ENCODE results near the gene KRTAP5-2.
"Not testable (repeated sequence)": the region's sequence is repeated elsewhere in the genome, so short reads cannot be mapped to it uniquely, and the experiment has no call there.

The KRTAP5-2 gene

GRCh38 chr11:1595994-1596575 is 2.0 kb downstream of the KRTAP5-2 start:
- not testable (repeated sequence) for DNase-seq (ENCODE audit: low read depth)

DNA sequence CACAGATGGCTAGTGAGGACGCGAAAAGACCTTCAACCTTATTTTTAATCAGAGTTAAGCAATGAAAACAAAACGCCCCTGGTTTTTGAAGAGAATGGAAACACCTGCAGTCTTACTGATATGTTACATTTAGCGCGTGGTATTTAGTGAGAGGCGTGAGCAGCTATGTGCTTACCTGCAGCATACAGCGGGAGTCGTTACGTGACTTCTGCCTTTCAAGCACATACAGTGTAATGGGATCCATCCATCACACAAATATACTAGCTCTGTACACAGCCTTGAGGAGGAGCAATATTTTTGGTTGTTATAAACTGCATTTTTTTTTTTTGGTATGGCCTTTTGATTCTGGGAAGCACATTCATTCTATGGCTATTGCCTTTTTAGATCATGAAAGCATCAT is 5.5 kb downstream of the KRTAP5-2 start:
- no peak for DNase-seq (ENCODE audit: low read depth)
- H3K4me3 ChIP-seq (ENCODE audit: low read depth, low read length) = no peak overlapping the region
- TF ChIP-seq CTCF (IDR thresholded peaks at IDR 0.05; ENCODE audit: control insufficient read depth, extremely low read depth, insufficient read depth) = no peak

More at GRCh38 chr11:1595994-1596575, 2.0 kb downstream of the KRTAP5-2 start:
- TF ChIP-seq CTCF (IDR thresholded peaks at IDR 0.05; ENCODE audit: control insufficient read depth, extremely low read depth, insufficient read depth) = peak; percentile 13; the same call in 1 of the 2 replicates
- H3K4me3 ChIP-seq (ENCODE audit: low read depth, low read length) = not testable (repeated sequence)

- no peak overlapping the region for H3K4me3 ChIP-seq (ENCODE audit: low read depth, low read length)
- no peak for DNase-seq (ENCODE audit: low read depth)
Measured at GRCh38 chr11:1589996-1590395, 8.1 kb downstream of the KRTAP5-2 start.

GRCh38 chr11:1589191-1589963 is 8.7 kb downstream of the KRTAP5-2 start:
- DNase-seq (ENCODE audit: low read depth); H3K4me3 ChIP-seq (ENCODE audit: low read depth, low read length): not testable (repeated sequence)

More at GRCh38 chr11:1589996-1590395, 8.1 kb downstream of the KRTAP5-2 start:
- no peak for TF ChIP-seq CTCF (IDR thresholded peaks at IDR 0.05; ENCODE audit: control insufficient read depth, extremely low read depth, insufficient read depth)

DNA sequence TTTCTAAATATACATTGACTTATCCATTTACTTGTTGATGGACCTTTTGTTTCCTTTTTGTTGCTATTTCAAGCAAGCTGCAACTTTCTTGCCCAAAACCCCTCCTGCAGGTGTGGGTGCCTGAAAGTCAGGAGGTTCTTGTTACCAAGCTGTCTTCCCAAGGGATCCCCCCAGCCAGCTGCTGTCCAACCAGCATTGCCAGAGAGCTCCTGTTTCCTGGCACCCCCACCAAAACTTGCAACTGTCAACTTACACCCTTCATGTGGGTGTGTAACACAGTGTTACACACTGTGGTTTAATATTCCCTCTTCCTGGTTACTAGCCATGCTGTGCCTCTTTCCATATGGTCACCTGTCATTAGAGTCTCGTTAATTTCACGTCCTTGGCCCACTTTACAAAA is 11.4 kb downstream of the KRTAP5-2 start:
- no peak for TF ChIP-seq CTCF (IDR thresholded peaks at IDR 0.05; ENCODE audit: control insufficient read depth, extremely low read depth, insufficient read depth)
- no peak overlapping the region for H3K4me3 ChIP-seq (ENCODE audit: low read depth, low read length)
- no peak for DNase-seq (ENCODE audit: low read depth)

DNA sequence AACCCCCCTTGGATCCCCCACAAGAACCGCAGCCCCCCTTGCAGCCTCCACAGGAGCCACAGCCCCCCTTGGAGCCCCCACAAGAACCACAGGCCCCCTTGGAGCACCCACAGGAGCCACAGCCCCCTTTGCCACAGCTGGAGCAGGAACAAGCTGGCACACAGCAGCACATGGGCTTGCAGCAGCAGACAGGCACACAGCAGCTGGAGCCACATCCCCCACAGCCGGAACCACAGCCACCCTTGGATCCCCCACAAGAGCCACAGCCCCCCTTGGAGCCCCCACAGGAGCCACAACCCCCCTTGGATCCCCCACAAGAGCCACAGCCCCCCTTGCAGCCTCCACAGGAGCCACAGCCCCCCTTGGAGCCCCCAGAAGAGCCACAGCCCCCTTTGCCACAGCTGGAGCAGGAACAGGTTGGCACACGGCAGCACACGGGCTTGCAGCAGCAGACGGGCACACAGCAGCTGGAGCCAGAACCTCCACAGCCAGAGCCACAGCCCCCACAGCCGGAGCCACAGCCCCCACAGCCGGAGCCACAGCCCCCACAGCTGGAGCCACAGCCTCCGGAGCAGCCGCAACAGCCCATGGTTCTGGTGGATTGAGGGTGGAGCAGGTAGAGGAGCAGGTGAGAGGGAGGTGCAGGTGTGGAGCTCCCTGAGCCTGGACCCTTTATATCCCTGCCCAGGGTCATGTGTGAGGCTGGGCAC is 13.3 kb downstream of the KRTAP5-2 start, which contains the start of gene KRTAP5-1:
TSS of gene KRTAP5-1 (minus strand) at position 623 of the 710 bp plus-strand sequence. CDS start at position 589, 34 bp downstream.
- not testable (repeated sequence) for DNase-seq (ENCODE audit: low read depth); H3K4me3 ChIP-seq (ENCODE audit: low read depth, low read length)

DNA sequence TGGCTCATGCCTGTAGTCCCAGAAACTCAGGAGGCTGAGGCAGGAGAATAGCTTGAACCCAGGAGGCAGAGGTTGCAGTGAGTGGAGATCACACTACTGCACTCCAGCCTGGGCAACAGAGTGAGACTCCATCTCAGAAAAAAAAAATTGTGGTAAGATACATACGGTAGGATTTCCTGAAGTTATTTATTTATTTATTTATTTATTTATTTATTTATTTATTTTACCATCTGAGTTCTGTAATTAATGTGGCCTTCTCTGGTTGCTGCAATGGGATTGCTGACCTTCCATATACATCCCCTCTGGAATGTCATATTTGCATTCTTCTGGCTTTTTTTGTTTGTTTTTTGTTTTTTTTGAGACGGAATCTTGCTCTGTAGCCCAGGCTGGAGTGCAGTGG is 15.2 kb downstream of the KRTAP5-2 start:
- H3K4me3 ChIP-seq (ENCODE audit: low read depth, low read length); DNase-seq (ENCODE audit: low read depth): not testable (repeated sequence)

DNA sequence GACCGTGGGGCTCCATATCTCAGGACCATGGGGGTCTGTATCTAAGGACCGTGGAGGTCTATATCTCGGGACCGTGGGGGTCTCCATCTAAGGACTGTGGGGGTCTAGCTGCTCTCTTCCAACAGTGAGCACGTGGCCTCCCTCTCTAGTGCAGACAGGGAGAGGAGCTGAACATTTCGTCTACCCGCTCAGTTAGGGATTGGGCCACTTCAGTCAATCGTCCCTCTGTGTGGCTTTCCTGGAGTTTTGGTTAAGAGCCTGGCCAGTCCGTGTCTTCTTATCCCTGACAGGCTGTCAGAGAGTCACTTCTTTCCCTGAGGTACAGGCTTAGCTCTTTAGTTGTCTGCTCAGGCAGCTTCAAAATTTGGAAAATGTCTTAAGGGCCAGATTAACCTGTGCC is 16.1 kb downstream of the KRTAP5-2 start:
- TF ChIP-seq CTCF (IDR thresholded peaks at IDR 0.05; ENCODE audit: control insufficient read depth, extremely low read depth, insufficient read depth) = no peak
- no peak overlapping the region for H3K4me3 ChIP-seq (ENCODE audit: low read depth, low read length)
- DNase-seq (ENCODE audit: low read depth) = no peak

All from LNCaP clone FGC (cell line).